ENCODE measurements around the gene PLXNA4.

GRCh38 chr7:132130497-132130896, 445.8 kb downstream of the PLXNA4 start:
- no peak for TF ChIP-seq CTCF (IDR thresholded peaks at IDR 0.05)
- no peak for TF ChIP-seq POLR2A (IDR thresholded peaks at IDR 0.05)

All from lower leg skin (tissue), 3 donors.